Esophagus squamous epithelium (tissue), 5 donors: ENCODE measurements around the gene SANBR. TPM values are rescaled to one million over a fixed set of nuclear protein-coding genes. Genes with fewer than 3 reads are reported as not detected.

Source experiments
- DNase-seq: peaks from one replicate; lab custom pipeline; 2025; lab: John Stamatoyannopoulos, UW
- H3K27ac ChIP-seq, 4 donors: fragments of 200-600 bp; sonication (generic); one replicate each; pipeline ENCODE4 v1.5.1; 2016 to 2019; ENCODE audit warnings: mild to moderate bottlenecking in 1 of 4
- H3K27me3 ChIP-seq, 4 donors: fragments of 200-600 bp; sonication (generic); 1 replicate in 3 of 4; 2 replicates in 1 of 4; pipeline versions ENCODE4 v1.5.1 to v1.6.0; 2017 to 2021; ENCODE audit warnings: antibody characterized with exemption in 1 of 4
- H3K36me3 ChIP-seq, 3 donors: fragments of 200-600 bp; sonication (generic); one replicate each; pipeline ENCODE4 v1.5.1; 2016 to 2019
- H3K4me1 ChIP-seq, 3 donors: fragments of 200-600 bp; sonication (generic); one replicate each; pipeline ENCODE4 v1.5.1; 2017 to 2019
- H3K4me3 ChIP-seq, 4 donors: fragments of 200-600 bp; sonication (generic); 1 replicate in 3 of 4; 2 replicates in 1 of 4; pipeline ENCODE4 v1.5.1; 2016 to 2019; ENCODE audit warnings: mild to moderate bottlenecking in 2 of 4, moderate library complexity in 1 of 4
- H3K9me3 ChIP-seq, 3 donors: fragments of 200-600 bp; sonication (generic); one replicate each; pipeline ENCODE4 v1.5.1; 2016 to 2019
- POLR2A ChIP-seq, 4 donors: fragments of 450-650 bp; IDR thresholded peaks; one replicate each; pipeline ENCODE4 v1.6.1; 2017; ENCODE audit warnings: antibody characterized with exemption in 4 of 4, mild to moderate bottlenecking in 4 of 4, moderate library complexity in 3 of 4
- WGBS, 2 donors: methylation state at CpG; one replicate each; pipeline ENCODE4 v1.1.5; 2018; 5-methylcytosine and 5-hydroxymethylcytosine counted together
- intact Hi-C: fragments of 100-400 bp; cut with DNase I; formaldehyde crosslinking; loops from one replicate; pipeline ENCODE4 v1.15.0; 2022
- total RNA-seq, 4 donors: library from RNA; depleted of rRNA; stranded (reverse); fragments of >200 nt; gene quantifications; one replicate each; pipeline ENCODE4 v1.1.0, GENCODE V29; 2016
- TF ChIP-seq, protein P1 (sequence below), 6 experiments: fragments of 450-650 bp in 4 of 6; fragments of 200-600 bp in 2 of 6; sonication (generic) in 2 of 6; IDR thresholded peaks; one replicate each; pipeline ENCODE4 v1.5.1; 2016 to 2019; ENCODE audit warnings: antibody characterized with exemption in 6 of 6, mild to moderate bottlenecking in 4 of 6, moderate library complexity in 4 of 6
- donor health status: DM: yes; HTN: yes; CAD: no.

The SANBR gene
- total RNA-seq, 4 donors from 2014 or later, result 2.8 to 6.7 (median 5.2) TPM

- no peak overlapping the region for H3K27ac ChIP-seq
- 68 to 98% methylated on average over 6 of the region's 6 CpGs for WGBS, 2 donors
- no peaks in the 10 kb centered on the region for H3K27me3 ChIP-seq
- no peaks in the 10 kb centered on the region for H3K4me1 ChIP-seq
- H3K4me3 ChIP-seq, result no peak overlapping the region
- TF ChIP-seq, protein P1, sequence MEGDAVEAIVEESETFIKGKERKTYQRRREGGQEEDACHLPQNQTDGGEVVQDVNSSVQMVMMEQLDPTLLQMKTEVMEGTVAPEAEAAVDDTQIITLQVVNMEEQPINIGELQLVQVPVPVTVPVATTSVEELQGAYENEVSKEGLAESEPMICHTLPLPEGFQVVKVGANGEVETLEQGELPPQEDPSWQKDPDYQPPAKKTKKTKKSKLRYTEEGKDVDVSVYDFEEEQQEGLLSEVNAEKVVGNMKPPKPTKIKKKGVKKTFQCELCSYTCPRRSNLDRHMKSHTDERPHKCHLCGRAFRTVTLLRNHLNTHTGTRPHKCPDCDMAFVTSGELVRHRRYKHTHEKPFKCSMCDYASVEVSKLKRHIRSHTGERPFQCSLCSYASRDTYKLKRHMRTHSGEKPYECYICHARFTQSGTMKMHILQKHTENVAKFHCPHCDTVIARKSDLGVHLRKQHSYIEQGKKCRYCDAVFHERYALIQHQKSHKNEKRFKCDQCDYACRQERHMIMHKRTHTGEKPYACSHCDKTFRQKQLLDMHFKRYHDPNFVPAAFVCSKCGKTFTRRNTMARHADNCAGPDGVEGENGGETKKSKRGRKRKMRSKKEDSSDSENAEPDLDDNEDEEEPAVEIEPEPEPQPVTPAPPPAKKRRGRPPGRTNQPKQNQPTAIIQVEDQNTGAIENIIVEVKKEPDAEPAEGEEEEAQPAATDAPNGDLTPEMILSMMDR (IDR thresholded peaks at IDR 0.05), result no peak
- no peak for TF ChIP-seq POLR2A (IDR thresholded peaks at IDR 0.05)
- no peaks in the 10 kb centered on the region for H3K9me3 ChIP-seq
- no peak for DNase-seq
- H3K36me3 ChIP-seq, result peaks cover 0 to 84% (median 0%) of the 10 kb centered on the region in 3 donors
- intact Hi-C loops, result no loop called here
These were observed 48.5 kb downstream of the SANBR start for GRCh38 chr2:61114147-61114546.

Other genes with a start within 250 kb of the SANBR start
- 10 to 100 TPM; 16.3 to 20.9 (median 16.8) TPM for gene REL, start 184.3 kb upstream of the SANBR start, total RNA-seq
- gene PEX13, start 48.2 kb upstream of the SANBR start, total RNA-seq, result 10 to 100 TPM; 19.6 to 39.3 (median 28.5) TPM
- gene PUS10, start 47.6 kb upstream of the SANBR start, total RNA-seq, result 1 to 10 TPM; 3.7 to 9.1 (median 5.4) TPM
- 10 to 100 TPM in 1 of 4 donors, 1 to 10 TPM in 3; 3.2 to 15.1 (median 8.7) TPM for gene C2orf74, start 96.3 kb downstream of the SANBR start, total RNA-seq